Aortic smooth muscle cell (primary cell): Measurements from ENCODE around the gene SUFU. TPM values are rescaled to one million over a fixed set of nuclear protein-coding genes. Genes with fewer than 3 reads are reported as not detected.

Experiments
- total RNA-seq: library from RNA; depleted of rRNA; stranded (reverse); fragments of >200 nt; gene quantifications from 2 replicates; pipeline ENCODE4 v1.2.3, GENCODE V29; 2014

The SUFU gene
- total RNA-seq = 1.6 and 2.9 TPM in 2 replicates

GRCh38 chr10:102503264-102504178 lies at the start of gene SUFU:
Gene SUFU, plus strand, starts transcription at chr10:102503972. Its CDS starts 181 bp downstream, at chr10:102504153.

GRCh38 chr10:102502337-102503151 lies 1.2 kb upstream of the SUFU start, which contains the start of gene ACTR1A:
Gene ACTR1A, minus strand, starts transcription at chr10:102502712. Its CDS starts 65 bp downstream, at chr10:102502647.

GRCh38 chr10:102644066-102644645 lies 140.4 kb downstream of the SUFU start, which contains the start of gene TRIM8:
Gene TRIM8, plus strand, starts transcription at chr10:102644479. Its CDS starts 139 bp downstream, at chr10:102644618.

Other genes with a start within 250 kb of the SUFU start
- gene NFKB2, start 108.3 kb upstream of the SUFU start, total RNA-seq = 12.7 and 14.0 TPM in 2 replicates
- gene PSD, start 85.2 kb upstream of the SUFU start, total RNA-seq = 0.12 and 0.26 TPM in 2 replicates
- gene FBXL15, start 83.1 kb upstream of the SUFU start, total RNA-seq = 9.9 TPM in 2 replicates
- 41.9 and 43.2 TPM in 2 replicates for gene CUEDC2, start 71.4 kb upstream of the SUFU start, total RNA-seq
- under 0.01 and 0.06 TPM in 2 replicates for gene C10orf95, start 52.4 kb upstream of the SUFU start, total RNA-seq
- gene ACTR1A, start 1.3 kb upstream of the SUFU start, total RNA-seq = 146 and 170 TPM in 2 replicates
- gene TRIM8, start 140.5 kb downstream of the SUFU start, total RNA-seq = 70.0 and 95.4 TPM in 2 replicates
- gene ARL3, start 210.4 kb downstream of the SUFU start, total RNA-seq = 9.6 and 9.7 TPM in 2 replicates
- gene SFXN2, start 210.7 kb downstream of the SUFU start, total RNA-seq = 3.6 and 3.7 TPM in 2 replicates
- gene WBP1L, start 240.0 kb downstream of the SUFU start, total RNA-seq = 63.5 and 63.8 TPM in 2 replicates